ENCODE results near the gene MYZAP.
A peak's percentile ranks its signal among the peaks of the same experiment; 100 is the strongest.

MYZAP gene

DNA sequence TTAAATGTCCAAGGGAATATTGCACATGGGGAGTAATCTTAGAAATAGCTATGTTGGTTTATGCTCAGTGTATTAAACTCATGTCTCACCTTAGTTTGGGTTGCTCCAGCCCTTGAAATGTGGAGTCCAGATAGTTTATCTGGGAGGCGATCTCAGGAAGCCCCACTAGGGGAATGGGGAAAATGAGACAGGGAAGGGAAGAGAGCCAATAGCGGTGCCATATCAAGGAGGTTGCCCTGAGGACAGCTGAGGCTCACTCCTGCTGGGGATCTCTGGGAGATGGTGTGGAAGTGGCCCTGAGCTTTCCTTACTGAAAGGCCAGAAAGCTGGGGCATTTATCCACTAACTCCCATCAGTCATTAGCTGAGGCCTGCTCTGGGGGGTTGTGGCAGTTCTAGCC, 71.6 kb downstream of the MYZAP start:
- DNase-seq (ENCODE audit: low read depth): no peak

DNA sequence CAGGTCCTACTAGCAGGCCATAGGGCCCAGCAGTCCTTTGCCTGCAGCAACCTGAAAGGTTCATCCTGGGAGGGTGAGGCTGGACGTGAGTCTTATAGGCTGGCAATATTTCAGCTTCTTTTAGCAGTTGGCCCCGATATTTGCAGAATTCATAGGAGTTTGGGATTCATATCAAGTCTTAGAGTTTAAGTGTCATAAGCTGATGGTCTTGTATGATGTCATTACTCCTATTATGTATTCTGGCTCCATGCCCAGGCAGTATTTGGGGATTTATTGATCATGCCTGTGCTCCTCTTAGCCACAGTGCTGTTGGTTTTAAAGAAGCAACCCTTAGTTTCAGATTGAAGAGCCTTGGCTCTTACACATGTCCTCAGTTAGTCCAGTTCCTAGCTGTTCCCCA, 73.5 kb downstream of the MYZAP start:
- no peak for DNase-seq (ENCODE audit: low read depth)

DNA sequence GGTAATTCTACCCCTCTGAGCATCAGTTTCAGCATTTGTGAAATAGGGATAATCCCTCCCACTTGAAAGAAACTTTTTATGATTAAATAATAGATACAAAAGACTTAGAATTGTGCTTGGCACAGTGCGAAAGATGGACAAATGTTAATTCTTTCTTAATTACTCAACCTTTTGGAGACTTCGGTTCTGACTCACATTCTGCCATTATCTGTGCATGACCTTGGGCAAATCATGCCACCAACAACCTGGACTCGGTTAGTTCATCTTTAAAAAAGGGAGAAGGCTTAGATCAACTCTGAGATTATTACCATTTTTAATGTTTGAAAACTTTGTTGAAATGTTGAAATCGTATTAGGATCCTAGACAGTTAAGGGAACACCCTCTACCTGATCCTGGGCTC, 74.2 kb downstream of the MYZAP start:
- DNase-seq (ENCODE audit: low read depth): no peak

DNA sequence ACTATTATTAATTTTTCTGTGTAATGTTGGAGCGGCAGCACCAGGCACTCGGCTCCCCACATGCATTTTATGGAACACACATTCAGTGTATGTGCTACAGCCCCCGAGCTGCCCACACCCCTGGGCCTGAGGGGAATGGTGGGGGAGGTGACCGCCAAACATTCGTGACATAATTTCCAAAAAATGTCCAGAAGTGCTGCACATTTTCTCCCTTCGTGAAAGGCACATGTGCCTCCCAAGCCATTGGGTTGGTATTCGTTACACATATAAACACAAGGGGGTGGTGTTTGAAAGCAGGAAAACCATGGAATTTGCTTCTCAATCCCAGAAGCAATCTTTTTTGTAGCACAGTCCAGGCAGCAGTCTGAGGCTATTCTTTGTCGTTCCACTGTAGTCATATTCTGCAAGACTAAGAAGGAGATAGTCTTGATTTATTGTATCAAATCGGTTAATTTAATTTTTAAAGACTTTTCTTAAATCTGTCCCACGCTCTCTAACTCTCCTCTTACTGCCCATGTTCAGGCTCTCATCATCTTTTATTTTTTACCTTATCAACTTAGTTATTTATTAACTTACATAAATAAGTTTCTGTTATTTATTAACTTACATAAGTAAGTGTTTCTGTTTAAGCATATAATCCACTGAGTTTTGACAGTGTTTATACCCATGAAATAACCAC, 75.6 kb downstream of the MYZAP start:
- DNase-seq (ENCODE audit: low read depth): peak; percentile 42

DNA sequence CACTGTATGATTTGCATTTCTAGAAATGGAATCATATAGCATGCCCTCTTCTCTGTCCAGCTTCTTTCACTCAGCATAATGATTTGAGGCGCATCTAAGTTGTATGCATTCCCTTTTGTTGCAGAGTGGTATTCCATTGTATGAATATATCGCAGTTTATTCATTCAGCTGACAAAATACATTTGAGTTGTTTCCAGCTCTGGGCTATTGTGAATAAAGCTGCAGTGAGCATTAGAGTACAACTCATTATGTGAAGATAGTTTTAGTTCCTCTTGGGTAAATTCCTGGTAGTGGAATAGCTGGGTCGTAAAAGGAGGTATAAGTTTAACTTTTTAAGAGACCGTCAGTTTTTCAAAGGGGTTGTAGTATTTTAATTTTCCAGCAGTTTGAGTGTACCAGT, 76.3 kb downstream of the MYZAP start:
- DNase-seq (ENCODE audit: low read depth): no peak

DNA sequence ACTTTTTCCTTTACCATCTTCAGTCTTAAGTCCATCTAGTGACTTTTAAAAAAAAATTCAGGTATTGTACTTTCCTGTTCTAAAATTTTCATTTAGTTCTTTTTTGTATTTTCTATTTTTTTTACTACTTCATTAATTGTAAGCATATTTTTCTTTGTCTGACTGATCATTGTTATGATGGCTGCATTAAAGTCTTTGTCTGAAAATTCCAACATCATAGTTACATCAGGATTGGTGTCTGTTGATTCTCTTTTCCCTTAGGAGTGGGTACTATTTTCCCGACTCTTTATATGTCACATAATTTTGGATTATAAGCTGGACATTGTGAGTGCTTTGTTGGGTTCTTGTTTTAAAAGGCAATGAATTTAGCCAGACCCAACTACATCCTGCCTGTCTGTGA, 79.9 kb downstream of the MYZAP start:
- no peak for DNase-seq (ENCODE audit: low read depth)

DNA sequence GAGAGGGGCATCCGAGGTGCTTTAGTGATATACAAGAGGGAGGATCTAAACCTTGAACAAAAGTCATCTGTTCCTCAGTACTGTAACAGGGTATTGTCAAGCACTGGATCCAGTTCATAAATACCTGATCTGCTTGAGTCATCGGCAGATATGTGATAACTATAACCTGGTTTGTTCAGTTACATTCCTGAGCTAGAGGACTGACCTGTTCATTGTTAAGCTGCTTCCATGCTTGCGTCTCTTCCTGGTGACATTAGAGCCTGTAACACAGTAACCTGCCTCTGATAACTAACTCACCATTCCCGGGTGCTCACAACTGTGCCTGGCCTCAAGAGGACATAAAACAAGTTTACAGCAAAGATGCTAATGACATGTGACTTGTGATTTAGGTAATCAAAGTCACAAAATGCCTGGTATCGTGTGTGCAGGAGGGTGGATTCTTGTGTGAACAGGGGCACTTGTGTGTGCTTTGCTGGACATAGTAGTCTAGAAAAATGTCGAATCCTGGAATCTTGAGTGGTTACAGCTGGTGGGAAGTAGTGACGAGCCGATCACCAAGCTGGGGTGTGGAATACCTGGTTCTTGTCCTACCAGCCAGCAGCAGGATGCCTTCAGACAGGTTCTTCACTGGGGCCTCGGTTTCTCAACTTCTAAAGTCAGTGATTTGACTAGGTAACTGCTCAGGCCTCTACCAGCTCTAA, 83.9 kb downstream of the MYZAP start:
- no peak for DNase-seq (ENCODE audit: low read depth)

DNA sequence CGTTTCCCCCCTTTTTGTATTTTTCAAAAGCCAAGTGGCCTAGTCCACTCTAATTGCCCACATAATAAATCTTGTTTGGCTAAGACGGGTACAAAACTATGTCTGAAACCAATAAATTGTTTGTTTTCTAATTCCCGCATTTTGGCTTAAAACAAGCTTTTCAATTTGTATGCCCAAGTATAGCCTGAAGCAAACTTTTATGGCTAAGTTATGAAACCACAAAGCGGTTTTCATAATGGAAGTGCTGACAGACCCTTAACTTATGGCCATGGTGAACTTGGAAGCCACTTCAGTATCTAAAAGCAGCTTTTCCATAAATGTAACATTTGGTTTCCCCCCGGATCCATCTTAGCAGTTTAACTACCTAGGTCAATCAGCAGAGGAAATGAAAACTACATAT, 84.9 kb downstream of the MYZAP start:
- no peak for DNase-seq (ENCODE audit: low read depth)

DNA sequence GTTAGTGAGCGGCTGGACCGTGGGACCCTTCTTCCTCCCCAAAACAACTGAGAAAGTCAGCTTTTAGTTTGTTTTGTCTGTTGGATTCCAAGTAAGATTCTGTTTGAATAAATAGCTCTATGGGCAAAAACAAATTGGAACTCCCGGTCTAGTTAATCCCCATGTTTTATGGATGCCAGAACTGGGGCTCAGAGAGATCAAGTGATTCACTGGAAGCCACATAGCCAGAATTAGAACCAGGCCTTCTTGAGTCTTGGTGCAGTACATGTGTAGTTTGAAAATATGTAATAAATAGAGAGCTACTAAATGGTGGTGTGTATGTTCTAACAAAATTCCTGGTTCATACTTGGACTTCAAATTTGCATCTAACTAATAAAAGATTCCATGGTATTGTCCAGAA, 85.5 kb downstream of the MYZAP start:
- DNase-seq (ENCODE audit: low read depth): no peak

DNA sequence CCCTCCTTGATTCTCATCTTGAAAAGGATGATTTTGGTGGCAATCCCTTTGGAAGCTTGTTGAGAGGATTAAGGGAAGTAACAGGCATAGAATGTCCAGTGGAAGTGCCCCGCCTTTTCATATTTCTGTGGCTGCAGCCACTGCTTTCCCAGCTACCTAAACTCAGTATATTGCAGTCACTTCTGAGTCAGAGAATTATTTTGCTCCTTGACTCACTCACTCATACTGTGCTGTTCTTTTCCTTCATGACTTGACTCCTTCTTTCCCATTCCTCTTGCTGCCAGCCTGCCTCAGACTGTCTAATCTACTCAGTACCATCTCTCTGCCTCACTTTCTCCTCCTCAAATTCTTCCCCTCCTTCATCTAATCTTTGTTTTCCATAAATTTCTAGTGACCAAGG, 88.3 kb downstream of the MYZAP start:
- peak; percentile 43 for DNase-seq (ENCODE audit: low read depth)

DNA sequence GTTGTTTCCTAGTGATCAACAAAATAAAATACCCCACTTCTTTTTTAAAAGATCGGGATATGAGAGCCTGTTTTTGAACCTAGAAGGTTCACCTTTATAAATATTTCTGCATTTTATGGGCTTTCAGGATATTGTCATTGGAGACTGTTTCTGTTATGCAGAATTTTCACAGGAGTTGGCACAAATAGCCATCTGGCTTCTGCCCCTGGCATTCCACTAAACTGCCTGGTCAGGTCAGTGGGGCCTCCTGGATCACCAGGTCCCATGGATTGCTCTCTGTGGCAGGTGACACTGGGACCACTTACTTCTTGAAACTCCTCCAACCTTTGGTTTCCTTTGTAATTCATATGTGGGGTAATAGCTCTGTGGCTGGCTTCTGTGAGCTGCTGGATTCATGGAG, 89.3 kb downstream of the MYZAP start:
- no peak for DNase-seq (ENCODE audit: low read depth)

DNA sequence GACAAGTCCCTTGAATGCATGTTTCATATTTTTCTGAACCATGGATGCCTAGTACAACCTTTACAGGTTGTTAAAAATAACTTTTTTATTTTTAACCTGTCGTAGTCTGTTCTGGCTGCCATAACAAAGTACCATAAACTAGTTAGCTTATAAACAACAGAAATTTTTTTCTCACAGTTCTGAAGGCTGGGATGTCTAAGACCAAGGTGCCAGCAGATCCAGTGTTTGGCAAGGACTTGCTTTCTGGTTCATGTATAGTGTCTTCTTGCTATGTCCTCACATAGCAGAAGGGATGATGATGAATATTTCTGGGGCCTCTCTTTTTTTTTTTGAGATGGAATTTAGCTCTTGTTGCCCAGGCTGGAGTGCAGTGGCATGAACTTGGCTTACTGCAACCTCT, 91.8 kb downstream of the MYZAP start:
- DNase-seq (ENCODE audit: low read depth): no peak

DNA sequence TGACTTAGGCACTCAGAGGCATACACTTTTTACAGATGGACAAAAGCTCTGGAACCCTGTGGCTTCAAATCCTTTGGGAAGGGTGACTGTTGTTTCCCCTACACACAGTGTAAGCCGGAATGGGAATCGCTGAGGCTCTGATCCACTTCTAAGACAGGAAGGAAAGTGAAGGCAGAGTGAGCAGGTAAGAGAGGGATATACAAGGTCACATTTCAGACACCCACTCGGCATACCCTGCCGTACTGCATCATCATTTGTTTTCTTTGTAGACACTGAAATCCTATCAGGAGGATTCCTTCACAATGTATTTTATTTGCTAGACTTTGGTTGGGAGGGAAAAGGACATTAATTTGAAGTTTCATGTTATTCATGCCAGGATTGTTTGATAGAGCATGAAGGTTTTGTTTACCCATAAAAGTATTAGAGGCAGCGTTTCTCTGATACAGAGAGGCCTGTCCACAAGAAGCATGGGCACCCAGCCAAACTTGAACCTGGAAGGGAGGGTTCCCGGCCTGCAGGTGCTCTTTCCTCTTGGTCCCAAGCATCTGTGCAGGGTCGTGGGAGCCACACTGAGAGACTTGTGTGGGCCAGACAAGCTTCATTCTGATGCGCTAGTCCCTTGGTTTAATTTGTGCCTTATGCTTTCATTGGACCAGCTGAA, 92.9 kb downstream of the MYZAP start:
- no peak for DNase-seq (ENCODE audit: low read depth)

DNA sequence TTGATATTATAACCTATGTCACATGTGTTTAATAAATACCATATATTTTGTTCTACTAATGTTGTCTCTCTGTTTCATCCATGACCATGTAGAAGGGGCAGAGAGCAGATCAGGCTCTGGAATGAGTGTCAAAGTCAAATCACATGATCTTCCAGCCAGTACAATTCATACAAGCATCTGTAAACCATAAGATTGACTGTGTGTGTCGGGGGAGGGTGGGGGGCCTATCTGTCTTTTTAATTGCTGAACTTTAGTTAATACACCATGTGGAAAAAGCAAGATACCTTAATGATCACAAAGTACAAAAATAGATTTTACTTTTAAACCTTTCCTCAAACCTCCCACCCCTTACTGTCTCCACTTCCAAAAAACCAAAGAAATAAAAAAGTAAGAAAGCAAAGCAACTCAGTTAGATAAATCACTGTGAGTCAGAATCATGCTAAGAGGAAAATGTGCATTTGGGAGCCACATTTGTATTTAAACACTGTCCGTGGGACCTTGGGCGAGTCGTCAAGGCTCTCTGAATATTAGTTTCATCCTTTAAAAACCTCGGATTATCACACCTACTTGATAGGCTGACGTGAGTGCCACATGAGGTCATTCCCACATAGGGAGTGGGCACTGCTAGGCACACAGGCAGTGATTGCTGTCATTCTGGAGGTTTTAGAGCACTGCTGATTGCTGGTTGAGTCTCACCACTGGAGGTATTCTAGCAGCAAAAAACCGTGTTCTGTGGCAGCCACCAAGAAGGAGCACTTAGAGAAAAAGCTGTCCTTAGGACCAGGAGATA, 93.8 kb downstream of the MYZAP start:
- no peak for DNase-seq (ENCODE audit: low read depth)

DNA sequence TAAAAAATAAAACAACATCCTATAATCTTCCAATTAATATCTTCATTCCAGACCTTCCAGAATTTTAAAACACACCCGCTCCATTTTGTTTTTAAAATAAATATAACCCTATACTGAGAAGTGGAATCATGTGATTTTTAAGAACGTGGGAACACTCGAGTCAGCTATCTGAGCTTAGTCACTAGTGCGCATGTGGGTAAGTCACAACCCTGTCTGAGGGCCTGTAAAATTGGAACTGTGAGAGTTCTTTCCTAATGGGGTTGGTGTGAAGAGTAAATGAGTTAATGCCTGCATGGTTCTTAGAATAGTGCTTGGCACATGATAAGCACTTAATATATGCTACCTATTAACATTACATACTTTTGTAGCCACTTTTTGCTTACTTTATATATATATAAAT, 95.0 kb downstream of the MYZAP start:
- DNase-seq (ENCODE audit: low read depth): no peak

DNA sequence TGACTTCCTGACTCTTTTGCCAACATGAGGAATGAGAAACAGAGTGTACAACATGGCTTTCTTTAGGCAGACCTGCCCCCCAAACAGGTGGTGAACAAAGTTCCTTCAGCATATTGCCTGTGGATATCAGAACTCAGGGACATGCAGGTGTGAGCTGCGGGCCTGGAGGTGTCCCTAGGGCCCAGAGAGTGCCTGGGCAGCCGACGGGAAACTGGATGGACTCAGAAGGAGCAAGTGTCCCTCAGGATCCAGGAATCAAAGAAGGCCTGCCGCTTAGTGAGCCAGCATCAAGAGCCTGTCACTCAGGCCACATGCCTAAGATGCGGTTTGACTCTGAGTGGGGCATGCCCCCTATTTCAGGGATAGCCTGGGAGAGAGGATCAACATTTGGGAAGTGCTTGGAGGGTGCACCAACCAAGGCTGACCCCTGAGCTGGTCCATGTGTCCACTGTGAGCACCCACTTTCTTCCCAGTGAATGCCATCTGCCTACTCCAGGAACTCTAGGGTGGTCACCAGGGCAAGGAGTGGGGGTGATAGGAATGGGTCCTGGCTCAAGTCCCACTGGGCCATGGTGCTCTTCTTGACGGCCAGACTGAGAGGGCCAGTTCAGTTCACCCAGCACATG, 98.8 kb downstream of the MYZAP start:
- no peak for DNase-seq (ENCODE audit: low read depth)

DNA sequence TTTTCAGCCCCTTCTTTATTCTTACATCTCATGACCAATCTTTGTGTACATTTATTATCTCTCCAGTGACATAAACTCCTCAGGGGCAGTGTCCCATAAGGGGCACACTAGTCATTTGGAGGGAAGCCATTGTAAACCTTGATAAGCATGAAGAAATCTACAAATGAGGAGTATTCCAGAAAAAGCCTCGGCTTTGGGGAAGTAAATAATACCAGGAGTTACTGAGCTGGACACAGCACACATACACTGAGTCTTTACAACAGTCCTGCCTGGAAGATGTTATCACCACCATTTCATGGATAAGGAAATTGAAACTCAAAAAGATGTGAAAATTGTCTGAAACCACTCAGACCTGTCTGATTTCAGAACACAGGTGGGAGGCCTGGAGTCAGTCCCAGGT, 99.4 kb downstream of the MYZAP start:
- no peak for DNase-seq (ENCODE audit: low read depth)

DNA sequence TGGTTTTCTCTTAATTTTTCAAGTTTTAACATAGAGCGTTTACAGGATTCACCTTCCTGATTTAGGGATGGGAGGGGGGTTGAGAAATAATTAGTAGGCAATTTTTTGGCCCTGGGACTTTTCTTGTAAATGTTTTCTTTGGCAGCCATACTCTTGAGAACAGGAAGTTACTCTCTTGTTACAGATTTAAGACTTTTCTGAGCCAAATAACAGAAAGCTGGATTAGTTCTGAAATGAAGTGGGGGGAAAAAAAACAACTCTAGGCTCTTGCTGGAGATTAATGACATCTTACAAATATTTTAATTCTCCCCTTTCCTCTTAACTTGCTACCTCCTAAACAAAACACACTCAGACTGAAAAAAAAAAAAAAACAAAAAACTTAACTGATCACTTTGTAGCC, 101.0 kb downstream of the MYZAP start:
- DNase-seq (ENCODE audit: low read depth): no peak

DNA sequence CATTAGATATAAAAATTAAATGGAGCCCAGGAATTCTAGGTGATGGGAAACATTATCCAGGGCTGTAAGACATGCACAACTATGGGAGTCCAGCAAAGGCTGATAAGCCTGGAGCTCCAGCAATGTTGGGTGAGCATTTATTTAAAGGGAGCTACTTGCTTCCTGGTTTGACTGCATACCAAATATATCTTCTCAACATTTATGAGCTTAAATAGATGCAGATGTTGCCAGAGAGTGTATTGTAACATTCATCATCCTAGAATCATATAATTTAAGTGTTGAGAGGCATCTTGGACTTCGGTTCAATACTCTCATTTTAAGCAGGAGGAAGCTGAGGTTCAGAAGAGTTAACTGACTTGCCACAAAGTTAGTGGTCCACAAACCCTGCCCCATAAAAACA, 102.6 kb downstream of the MYZAP start:
- no peak for DNase-seq (ENCODE audit: low read depth)

DNA sequence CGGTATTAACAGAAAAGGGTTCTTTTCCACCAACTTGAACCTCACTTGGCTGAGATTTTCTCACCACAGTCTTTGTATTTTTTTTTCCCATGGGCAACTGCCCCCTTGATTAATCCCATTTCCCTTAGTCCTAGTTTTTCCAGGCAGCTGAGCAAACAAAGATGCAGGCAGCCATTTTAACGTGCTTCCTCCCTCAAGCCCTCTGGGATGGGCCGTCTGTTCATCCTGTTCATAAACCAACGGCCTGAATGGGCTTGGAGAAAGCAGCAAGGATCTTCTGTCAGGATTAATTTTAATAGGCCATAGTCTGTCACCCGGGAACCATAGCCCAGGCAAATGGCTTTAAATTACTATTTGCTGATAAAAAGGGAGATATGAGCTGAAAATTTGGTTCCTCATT, 104.4 kb downstream of the MYZAP start:
- no peak for DNase-seq (ENCODE audit: low read depth)

DNA sequence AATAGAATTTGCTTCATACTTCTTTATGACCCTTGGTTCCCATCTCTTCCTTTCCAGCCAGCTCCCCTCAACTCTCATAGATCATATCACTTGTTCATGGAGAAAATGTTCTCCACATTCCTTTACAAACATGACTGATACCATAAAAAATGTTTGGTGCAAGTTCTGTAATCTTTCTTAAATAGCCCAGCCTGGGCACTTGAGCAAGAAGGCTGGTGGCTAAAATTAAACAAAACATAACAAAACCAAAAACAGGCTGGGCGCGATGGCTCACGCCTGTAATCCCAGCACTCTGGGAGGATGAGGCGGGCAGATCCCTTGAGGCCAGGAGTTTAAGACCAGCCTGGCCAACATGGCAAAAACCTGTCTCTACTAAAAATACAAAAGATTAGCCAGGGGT, 105.9 kb downstream of the MYZAP start:
- DNase-seq (ENCODE audit: low read depth): no peak

DNA sequence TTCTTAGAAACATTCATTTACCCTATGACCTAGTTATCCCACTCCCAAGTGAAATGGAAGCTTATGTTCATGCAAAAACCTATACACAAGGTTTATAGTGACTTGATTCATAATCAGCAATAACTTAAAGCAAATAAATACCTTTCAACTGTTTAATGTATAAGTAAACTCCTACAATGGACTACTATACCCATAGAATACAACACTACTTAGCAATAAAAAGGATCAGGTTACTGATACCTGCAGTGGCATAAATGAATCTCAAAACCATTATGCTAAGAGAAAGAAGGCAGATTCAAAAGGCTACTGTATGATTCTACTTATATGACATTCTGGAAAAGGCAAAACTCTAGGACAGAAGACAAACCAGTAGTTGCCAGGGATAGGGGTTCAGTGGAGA, 106.5 kb downstream of the MYZAP start:
- no peak for DNase-seq (ENCODE audit: low read depth)

Measured in GM04504 (cell line).